ENCODE results near the gene LRTM2. TPM values are rescaled to one million over a fixed set of nuclear protein-coding genes. Genes with fewer than 3 reads are reported as not detected.

The LRTM2 gene
- total RNA-seq, 1 experiment from 2014 or later, result not detected

DNA sequence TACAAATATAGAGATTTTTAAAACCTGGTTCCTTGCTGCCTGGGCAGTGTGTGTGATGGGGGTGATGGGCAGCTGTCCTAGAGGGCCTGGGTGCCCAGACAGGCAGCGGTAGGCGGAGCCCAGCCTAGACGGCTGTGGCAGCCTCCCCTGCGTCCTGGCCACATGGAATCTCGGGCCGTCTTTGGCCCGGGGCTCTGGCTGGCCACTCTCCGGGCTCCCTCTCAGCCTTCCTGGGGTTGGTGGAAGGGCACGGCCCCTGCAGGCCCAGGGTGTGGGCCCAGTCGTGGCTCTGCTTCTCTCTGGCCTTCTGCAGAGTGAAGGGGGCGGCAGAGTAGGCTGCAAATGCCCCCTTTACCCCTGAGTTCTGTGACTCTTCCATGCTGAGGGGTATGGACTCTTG is 2.3 kb downstream of the LRTM2 start:
- in situ Hi-C loops (cut with HindIII; ENCODE audit: low pct_unique_long_range_greater_than_20kb, low sequenced_read_pairs), result no loop called here
- Histone ChIP-seq H3K4me3 (ENCODE audit: low read depth in 2 of 2, low read length in 2 of 2) (no peak overlapping the region), H3K4me1 (ENCODE audit: control insufficient read depth, insufficient read depth, low read length) (no peaks in the 10 kb centered on the region), H3K9me3 (ENCODE audit: control insufficient read depth, insufficient read depth, low read depth, low read length) (no peaks in the 10 kb centered on the region), H3K27ac (ENCODE audit: low read length) (no peak overlapping the region), H3K36me3 (ENCODE audit: control insufficient read depth, insufficient read depth, low read length) (no peaks in the 10 kb centered on the region), H3K27me3 (ENCODE audit: control insufficient read depth, insufficient read depth, low read length) (no peaks in the 10 kb centered on the region; the same call in 1 of the 2 replicates)
- ChIA-PET CTCF (no interaction called here), POLR2A (no interaction called here)
- TF ChIP-seq REST (IDR thresholded peaks at IDR 0.05; ENCODE audit: insufficient read depth in 1 of 2, low read depth in 2 of 2, low read length in 1 of 2) (no peak), TCF7L2 (IDR thresholded peaks at IDR 0.05; ENCODE audit: low read depth, low read length) (no peak), SIN3A (IDR thresholded peaks at IDR 0.05; ENCODE audit: borderline replicate concordance, insufficient read depth, low read depth, low read length) (no peak), POLR2AphosphoS5 (IDR thresholded peaks at IDR 0.05; ENCODE audit: low read depth, low read length) (no peak), CTCF (IDR thresholded peaks at IDR 0.05) (no peak)
- intact Hi-C loops (cut with micrococcal nuclease; ENCODE audit: unreplicated experiment), result no loop called here
- no TSS peak for BruUV-seq (replicated peaks)
- DNase-seq (ENCODE audit: low read depth, low spot score), result no peak
- ATAC-seq, result no peak

- intact Hi-C loops (cut with micrococcal nuclease; ENCODE audit: unreplicated experiment) (no loop called here), in situ Hi-C loops (cut with HindIII; ENCODE audit: low pct_unique_long_range_greater_than_20kb, low sequenced_read_pairs) (no loop called here)
- Histone ChIP-seq H3K4me1 (ENCODE audit: control insufficient read depth, insufficient read depth, low read length) (no peaks in the 10 kb centered on the region), H3K9me3 (ENCODE audit: control insufficient read depth, insufficient read depth, low read depth, low read length) (no peaks in the 10 kb centered on the region), H3K27ac (ENCODE audit: low read length) (no peak overlapping the region), H3K4me3 (ENCODE audit: low read depth in 2 of 2, low read length in 2 of 2) (no peak overlapping the region), H3K36me3 (ENCODE audit: control insufficient read depth, insufficient read depth, low read length) (no peaks in the 10 kb centered on the region), H3K27me3 (ENCODE audit: control insufficient read depth, insufficient read depth, low read length) (no peaks in the 10 kb centered on the region; the same call in 1 of the 2 replicates)
- TF ChIP-seq REST (IDR thresholded peaks at IDR 0.05; ENCODE audit: insufficient read depth in 1 of 2, low read depth in 2 of 2, low read length in 1 of 2) (no peak), CTCF (IDR thresholded peaks at IDR 0.05) (no peak), TCF7L2 (IDR thresholded peaks at IDR 0.05; ENCODE audit: low read depth, low read length) (no peak), SIN3A (IDR thresholded peaks at IDR 0.05; ENCODE audit: borderline replicate concordance, insufficient read depth, low read depth, low read length) (no peak), POLR2AphosphoS5 (IDR thresholded peaks at IDR 0.05; ENCODE audit: low read depth, low read length) (no peak)
- no TSS peak for BruUV-seq (replicated peaks)
- no peak for ATAC-seq
- DNase-seq (ENCODE audit: low read depth, low spot score), result no peak
- ChIA-PET POLR2A (no interaction called here), CTCF (no interaction called here)
These were observed 2.9 kb downstream of the LRTM2 start for GRCh38 chr12:1823237-1823636.
